ENCODE data around the gene CNTNAP1. TPM values are rescaled to one million over a fixed set of nuclear protein-coding genes. Genes with fewer than 3 reads are reported as not detected.
"Not testable (repeated sequence)": the region's sequence is repeated elsewhere in the genome, so short reads cannot be mapped to it uniquely, and the experiment has no call there.

The CNTNAP1 gene
- under 1 TPM in 1 of 3 donors, not detected in 2; 0.73 TPM for polyA plus RNA-seq

DNA sequence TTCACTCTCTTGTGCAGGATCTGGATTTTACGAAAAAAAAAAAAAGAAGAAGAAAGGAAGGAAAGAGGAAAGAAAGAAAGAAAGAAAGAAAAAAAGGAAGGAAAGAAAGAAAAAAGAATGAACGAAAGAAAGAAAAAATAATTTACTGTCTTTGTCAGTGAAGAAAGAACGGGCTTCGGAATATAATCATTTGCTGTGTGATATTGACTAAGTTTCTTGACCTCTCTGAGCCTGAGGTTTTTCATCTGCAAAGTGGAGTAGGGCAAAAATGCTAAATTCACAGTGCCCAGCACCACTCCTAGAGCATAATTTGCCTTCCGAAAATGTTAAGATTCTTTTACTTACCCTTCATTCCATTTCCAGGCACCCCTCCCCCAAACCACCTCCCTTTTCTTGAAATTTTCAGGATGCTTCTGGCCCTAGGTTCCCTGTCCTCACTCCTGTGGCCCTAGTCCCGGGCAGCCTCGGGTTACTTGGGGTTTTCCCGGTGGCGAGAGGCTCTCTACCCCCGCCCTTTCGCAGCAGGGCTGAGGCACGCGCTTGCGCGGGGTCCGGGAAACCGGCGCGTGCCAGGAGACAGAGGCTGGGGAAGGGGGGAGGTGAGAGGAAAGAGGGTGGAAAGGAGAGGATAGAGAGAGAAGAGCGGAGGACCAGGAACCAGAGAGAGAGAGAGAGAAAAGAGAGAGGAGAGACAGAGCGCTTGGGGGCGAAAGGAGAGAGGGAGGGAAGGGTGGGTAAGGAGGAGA, at the start of gene CNTNAP1:
Gene CNTNAP1, plus strand, starts transcription at position 556 of the 746 bp plus-strand sequence. CDS start 299 bp downstream, outside the sequence.
- H3K27me3 Mint-ChIP-seq (ENCODE audit: low read depth in 3 of 3) = peaks cover 19 to 34% (median 23%) of the 10 kb centered on the region in 3 donors
- H3K27ac Mint-ChIP-seq = no peak within 1 kb of the TSS
- DNase-seq = no peak
- H3K36me3 Mint-ChIP-seq = peaks cover 0 to 3% (median 0%) of the 10 kb centered on the region in 3 donors
- peaks cover 0 to 9% (median 0%) of the 10 kb centered on the region in 6 donors for H3K9me3 Mint-ChIP-seq
- H3K4me3 Mint-ChIP-seq = peak within 1 kb of the TSS; percentile 38 to 58 (median 56)
- peaks cover 43 to 60% of the 10 kb centered on the region in 2 donors for H3K4me1 Mint-ChIP-seq

DNA sequence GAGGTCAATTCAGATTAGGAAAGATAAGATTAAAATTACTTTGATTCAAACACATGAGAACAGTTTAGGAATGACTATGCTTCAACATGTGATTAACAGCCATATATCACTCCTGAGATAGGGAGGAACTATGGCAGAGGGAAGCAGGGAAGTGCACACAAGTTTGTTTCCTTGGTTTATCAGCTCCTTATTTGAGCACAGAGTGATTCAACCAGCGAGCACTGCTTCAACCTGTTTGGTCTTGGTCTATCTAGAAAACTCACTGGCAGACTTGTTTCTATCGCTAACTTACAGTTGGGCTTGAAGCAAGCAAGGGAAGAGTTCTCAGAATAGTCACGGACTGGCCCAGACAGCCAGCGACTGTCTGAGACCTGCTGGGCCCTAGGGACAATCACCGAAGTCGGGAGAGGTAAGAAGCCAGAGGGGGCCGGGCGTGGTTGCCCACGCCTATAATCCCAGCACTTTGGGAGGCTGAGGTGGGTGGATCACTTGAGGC, 49.3 kb upstream of the CNTNAP1 start:
- no peak for DNase-seq
- Mint-ChIP-seq H3K27me3 (ENCODE audit: low read depth in 3 of 3) (peaks cover 0 to 2% (median 2%) of the 10 kb centered on the region in 3 donors), H3K36me3 (peaks cover 0 to 7% (median 0%) of the 10 kb centered on the region in 3 donors), H3K27ac (peak overlapping the region in 1 of 6 donors; percentile 29), H3K4me3 (no peak overlapping the region), H3K9me3 (peaks cover 0 to 1% (median 0%) of the 10 kb centered on the region in 6 donors), H3K4me1 (no peaks in the 10 kb centered on the region)

GRCh38 chr17:42639525-42640113, 42.7 kb upstream of the CNTNAP1 start:
- DNase-seq = no peak
- Mint-ChIP-seq H3K9me3 (no peaks in the 10 kb centered on the region), H3K36me3 (no peaks in the 10 kb centered on the region), H3K4me3 (peak overlapping the region in 4 of 5 donors; percentile 3 to 65 (median 40)), H3K27ac (peak overlapping the region in 1 of 6 donors; percentile 21), H3K27me3 (ENCODE audit: low read depth in 3 of 3) (peaks cover 2 to 4% (median 2%) of the 10 kb centered on the region in 3 donors), H3K4me1 (peaks cover 13 to 27% of the 10 kb centered on the region in 2 donors)

DNA sequence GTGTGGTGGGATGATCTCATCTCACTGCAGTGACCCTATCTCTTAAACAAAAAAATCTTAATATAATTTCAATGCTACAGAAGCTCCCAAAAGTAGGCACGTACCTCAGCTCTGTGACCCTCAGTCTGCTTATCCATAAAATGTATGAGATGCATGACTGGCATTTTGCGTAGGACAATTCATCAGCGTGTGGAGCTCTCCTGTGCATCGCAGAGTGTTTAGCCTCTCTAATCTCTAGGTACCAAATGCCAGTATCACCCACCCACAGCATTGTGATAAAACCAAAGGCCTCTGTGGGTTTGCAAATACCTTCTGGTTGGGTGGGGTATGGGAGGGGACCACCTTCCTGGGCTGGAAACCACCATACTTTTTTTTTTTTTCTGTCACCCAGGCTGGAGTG, 42.2 kb upstream of the CNTNAP1 start:
- peak in 2 of 3 donors; percentile 14 to 35 for DNase-seq
- no peaks in the 10 kb centered on the region for H3K36me3 Mint-ChIP-seq
- H3K9me3 Mint-ChIP-seq = no peaks in the 10 kb centered on the region
- H3K4me3 Mint-ChIP-seq = peak overlapping the region in 4 of 5 donors; percentile 7 to 65 (median 32)
- H3K27ac Mint-ChIP-seq = peak overlapping the region in 1 of 6 donors; percentile 53
- H3K27me3 Mint-ChIP-seq (ENCODE audit: low read depth in 3 of 3) = peaks cover 2 to 4% (median 2%) of the 10 kb centered on the region in 3 donors
- H3K4me1 Mint-ChIP-seq = peaks cover 13 to 27% of the 10 kb centered on the region in 2 donors

DNA sequence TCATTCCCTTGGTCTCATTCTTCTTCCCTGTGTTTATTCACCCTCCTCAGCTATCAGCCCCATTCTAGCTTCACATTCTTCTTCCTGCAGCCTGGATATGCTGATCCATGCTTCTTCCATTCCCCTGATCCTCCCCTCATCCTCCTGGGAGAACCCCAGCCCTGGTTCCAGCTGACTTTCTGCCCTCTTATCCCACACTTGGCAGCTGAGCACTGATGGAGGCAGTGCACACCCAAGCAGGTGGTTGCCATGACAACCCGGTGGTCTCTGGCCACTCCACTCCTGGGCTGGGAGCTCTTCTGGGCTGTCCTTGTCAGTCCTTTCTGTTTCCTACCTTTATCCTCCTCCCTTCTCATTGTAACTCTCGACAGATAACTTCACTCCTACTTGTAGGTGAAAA, 40.0 kb upstream of the CNTNAP1 start:
- H3K4me3 Mint-ChIP-seq = peak overlapping the region in 1 of 5 donors; percentile 38
- no peak overlapping the region for H3K27ac Mint-ChIP-seq
- peaks cover 13 to 27% of the 10 kb centered on the region in 2 donors for H3K4me1 Mint-ChIP-seq
- no peaks in the 10 kb centered on the region for H3K9me3 Mint-ChIP-seq
- H3K36me3 Mint-ChIP-seq = no peaks in the 10 kb centered on the region
- no peak for DNase-seq
- H3K27me3 Mint-ChIP-seq (ENCODE audit: low read depth in 3 of 3) = peaks cover 2 to 4% (median 2%) of the 10 kb centered on the region in 3 donors

DNA sequence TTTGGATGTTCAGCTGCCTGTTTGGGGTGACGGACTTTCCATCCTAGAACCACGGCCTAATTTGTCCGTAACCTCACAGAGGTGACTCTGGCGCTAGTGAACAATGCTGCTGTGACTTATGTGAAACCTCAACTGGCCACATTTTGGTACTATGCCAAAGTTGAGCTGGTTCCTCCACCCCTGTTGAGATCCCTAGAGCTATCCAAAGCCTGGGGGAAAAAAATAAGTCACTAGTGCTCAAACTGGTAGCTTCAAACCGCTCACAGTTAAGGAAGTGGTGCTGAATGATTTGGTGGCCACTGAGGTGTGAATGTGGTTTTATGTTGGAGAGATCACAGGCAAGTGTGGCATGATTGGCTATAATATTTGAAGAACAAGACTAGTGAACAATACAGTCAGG, 34.6 kb upstream of the CNTNAP1 start:
- Mint-ChIP-seq H3K4me1 (peaks cover 7 to 14% of the 10 kb centered on the region in 2 donors), H3K4me3 (peak overlapping the region in 4 of 5 donors; percentile 28 to 51 (median 37)), H3K27me3 (ENCODE audit: low read depth in 3 of 3) (peaks cover 4 to 6% (median 5%) of the 10 kb centered on the region in 3 donors), H3K9me3 (no peaks in the 10 kb centered on the region), H3K36me3 (no peaks in the 10 kb centered on the region), H3K27ac (peak overlapping the region in 1 of 6 donors; percentile 48)
- DNase-seq = peak in 1 of 3 donors; percentile 11

- Mint-ChIP-seq H3K36me3 (no peaks in the 10 kb centered on the region), H3K4me1 (peaks cover 13 to 25% of the 10 kb centered on the region in 2 donors), H3K27ac (no peak overlapping the region), H3K9me3 (no peaks in the 10 kb centered on the region), H3K27me3 (ENCODE audit: low read depth in 3 of 3) (peaks cover 8 to 12% (median 8%) of the 10 kb centered on the region in 3 donors), H3K4me3 (no peak overlapping the region)
- no peak for DNase-seq
Observed at GRCh38 chr17:42651392-42651791, 30.9 kb upstream of the CNTNAP1 start.

DNA sequence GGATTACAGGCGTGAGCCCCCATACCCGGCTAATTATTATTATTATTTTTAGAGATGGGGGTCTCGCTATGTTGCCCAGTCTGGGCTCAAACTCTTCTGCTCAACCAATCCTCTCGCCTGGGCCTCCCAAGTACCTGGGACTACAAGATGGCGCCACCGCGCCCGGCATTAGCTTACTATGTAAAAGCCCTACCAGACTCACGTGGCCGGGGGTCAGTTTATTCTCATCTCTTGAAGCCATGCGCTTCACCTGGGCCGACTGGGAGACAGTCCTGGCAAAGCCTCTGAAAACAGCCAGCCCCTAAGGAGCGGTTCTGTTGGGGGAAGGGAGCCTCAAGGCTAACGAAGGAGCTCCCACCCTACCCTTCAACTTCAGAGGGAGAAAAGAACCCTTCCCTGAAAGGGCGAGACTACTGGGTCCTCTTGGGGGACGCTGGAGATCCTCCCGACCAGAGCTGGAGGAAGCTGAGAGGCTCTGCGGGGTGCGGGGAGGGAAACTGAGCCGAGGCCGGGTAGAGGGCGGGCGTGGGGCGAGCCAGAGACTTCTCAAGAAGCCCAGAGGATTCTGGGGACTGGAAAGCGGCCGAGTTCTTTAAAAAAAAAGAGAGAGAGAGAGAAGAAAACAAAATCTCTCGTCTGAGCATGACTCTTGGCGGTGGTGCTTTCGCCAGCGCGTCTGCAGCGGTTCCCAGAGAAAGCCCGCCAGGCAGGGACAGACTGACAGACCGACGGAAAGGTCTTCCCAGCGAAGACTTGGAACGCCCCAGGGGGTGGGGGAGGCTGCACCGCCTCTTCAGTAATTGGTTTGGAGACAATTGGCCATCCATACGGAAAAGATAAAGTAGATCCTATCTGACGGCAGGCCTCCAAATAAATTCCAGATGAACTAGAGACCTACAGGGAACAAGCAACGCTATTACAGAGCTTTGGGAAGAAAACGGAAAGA, 28.9 kb upstream of the CNTNAP1 start:
- Mint-ChIP-seq H3K27me3 (ENCODE audit: low read depth in 3 of 3) (peaks cover 4 to 9% (median 7%) of the 10 kb centered on the region in 3 donors), H3K4me1 (peaks cover 10 to 21% of the 10 kb centered on the region in 2 donors), H3K36me3 (no peaks in the 10 kb centered on the region), H3K9me3 (no peaks in the 10 kb centered on the region), H3K27ac (no peak overlapping the region), H3K4me3 (no peak overlapping the region)
- no peak for DNase-seq

GRCh38 chr17:42655528-42655927, 26.8 kb upstream of the CNTNAP1 start:
- H3K4me1 Mint-ChIP-seq = peaks cover 19 to 30% of the 10 kb centered on the region in 2 donors
- peaks cover 4 to 7% (median 4%) of the 10 kb centered on the region in 3 donors for H3K27me3 Mint-ChIP-seq (ENCODE audit: low read depth in 3 of 3)
- H3K4me3 Mint-ChIP-seq = peak overlapping the region in 2 of 5 donors; percentile 2 to 53

GRCh38 chr17:42657824-42658588, 24.3 kb upstream of the CNTNAP1 start:
- H3K4me3 Mint-ChIP-seq = peak overlapping the region; percentile 55 to 92 (median 85)
- no peaks in the 10 kb centered on the region for H3K36me3 Mint-ChIP-seq
- peaks cover 3 to 7% (median 4%) of the 10 kb centered on the region in 3 donors for H3K27me3 Mint-ChIP-seq (ENCODE audit: low read depth in 3 of 3)
- H3K27ac Mint-ChIP-seq = peak overlapping the region in 2 of 6 donors; percentile 3 to 27
- H3K4me1 Mint-ChIP-seq = peaks cover 19 to 30% of the 10 kb centered on the region in 2 donors
- DNase-seq = no peak
- no peaks in the 10 kb centered on the region for H3K9me3 Mint-ChIP-seq

More at GRCh38 chr17:42655528-42655927, 26.8 kb upstream of the CNTNAP1 start:
- Mint-ChIP-seq H3K9me3 (no peaks in the 10 kb centered on the region), H3K27ac (peak overlapping the region in 1 of 6 donors; percentile 68), H3K36me3 (no peaks in the 10 kb centered on the region)
- no peak for DNase-seq

GRCh38 chr17:42659079-42659931, 23.0 kb upstream of the CNTNAP1 start, which contains the start of gene TUBG2:
Gene TUBG2, plus strand, starts transcription at chr17:42659284. Its CDS starts 220 bp downstream, at chr17:42659504.
- peak within 1 kb of the TSS; percentile 77 to 92 (median 86) for H3K4me3 Mint-ChIP-seq
- H3K4me1 Mint-ChIP-seq = peaks cover 19 to 30% of the 10 kb centered on the region in 2 donors
- peak within 1 kb of the TSS in 4 of 6 donors; percentile 27 to 80 (median 55) for H3K27ac Mint-ChIP-seq
- peaks cover 0 to 7% (median 1%) of the 10 kb centered on the region in 3 donors for H3K27me3 Mint-ChIP-seq (ENCODE audit: low read depth in 3 of 3)
- H3K9me3 Mint-ChIP-seq = no peaks in the 10 kb centered on the region
- peak; percentile 47 to 59 (median 51) for DNase-seq
- H3K36me3 Mint-ChIP-seq = peaks cover 0 to 2% (median 0%) of the 10 kb centered on the region in 3 donors

DNA sequence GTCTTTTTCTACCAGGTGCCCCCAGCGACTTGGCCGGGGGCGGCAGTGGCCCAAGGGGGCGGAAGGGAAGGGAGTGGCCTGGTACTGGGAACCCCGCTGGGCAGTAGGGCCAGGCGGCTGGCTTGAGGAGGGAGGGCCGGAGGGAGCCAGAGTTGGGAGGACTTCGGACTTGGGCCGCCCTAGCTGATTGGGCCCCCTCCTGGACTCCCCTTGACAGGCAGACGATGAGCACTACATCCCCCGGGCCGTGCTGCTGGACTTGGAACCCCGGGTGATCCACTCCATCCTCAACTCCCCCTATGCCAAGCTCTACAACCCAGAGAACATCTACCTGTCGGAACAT, 22.4 kb upstream of the CNTNAP1 start:
- Mint-ChIP-seq H3K4me1 (peaks cover 19 to 30% of the 10 kb centered on the region in 2 donors), H3K4me3 (peak overlapping the region; percentile 28 to 92 (median 86))
- H3K27ac Mint-ChIP-seq; H3K9me3 Mint-ChIP-seq; H3K27me3 Mint-ChIP-seq (ENCODE audit: low read depth in 3 of 3); H3K36me3 Mint-ChIP-seq; DNase-seq: not testable (repeated sequence)
